Endothelial cell of umbilical vein (primary cell): ENCODE data around the gene GDPD3. TPM values are rescaled to one million over a fixed set of nuclear protein-coding genes. Genes with fewer than 3 reads are reported as not detected.
A peak's percentile ranks its signal among the peaks of the same experiment; 100 is the strongest.

ENCODE experiments used
- BruUV-seq: library from RNA; stranded (reverse); fragments of 400-500 nt; replicated peaks from 2 replicates; lab custom pipeline; 2021; lab: Mats Ljungman, UMichigan
- CTCF ChIA-PET: fragments of 300-600, 350-600 bp; sonication (Branson Sonifier 250); formaldehyde crosslinking; loops from one replicate; lab custom pipeline; 2021; ENCODE audit warnings: antibody characterized with exemption, inconsistent platforms; lab: Charles Lee
- POLR2A ChIA-PET: fragments of 300-600, 350-600 bp; sonication (Branson Sonifier 250); formaldehyde crosslinking; loops from one replicate; lab custom pipeline; 2021; ENCODE audit warnings: antibody characterized with exemption, inconsistent platforms; lab: Charles Lee
- DNase-seq: peaks from one replicate; pipeline ENCODE4 v3.0.0-alpha.2; 2011; ENCODE audit warnings: low read depth, low spot score
- FAIRE-seq: peaks from 2 replicates; lab custom pipeline; 2011; peaks lifted over from hg19 to GRCh38; lab: Jason Lieb, UNC
- H2AFZ ChIP-seq: 2 replicates; pipeline ENCODE4 v1.6.0; 2012; ENCODE audit warnings: low read depth, low read length, control low read depth, inconsistent platforms
- H3K27ac ChIP-seq: 2 replicates; pipeline ENCODE4 v1.5.1; 2011; ENCODE audit warnings: low read depth, mild to moderate bottlenecking, control low read depth, low read length, moderate library complexity; ENCODE audit not compliant: insufficient read depth
- H3K27me3 ChIP-seq, 2 experiments: 2 replicates each; pipeline versions ENCODE4 v1.6.0 to v1.6.1; 2011; ENCODE audit warnings: low read length in 2 of 2, mixed read lengths in 1 of 2; ENCODE audit not compliant: control insufficient read depth in 2 of 2, insufficient read depth in 2 of 2
- H3K36me3 ChIP-seq, 2 experiments: 2 replicates in 1 of 2; 3 replicates in 1 of 2; pipeline ENCODE4 v1.5.1; 2011; ENCODE audit warnings: low read length in 2 of 2, mild to moderate bottlenecking in 1 of 2, moderate library complexity in 1 of 2; ENCODE audit not compliant: control insufficient read depth in 2 of 2, insufficient read depth in 2 of 2; ENCODE audit errors: extremely low read depth in 1 of 2
- H3K4me1 ChIP-seq: 3 replicates; pipeline ENCODE4 v1.5.1; 2011; ENCODE audit warnings: mild to moderate bottlenecking, low read length; ENCODE audit not compliant: control insufficient read depth, insufficient read depth; ENCODE audit errors: extremely low read depth
- H3K4me2 ChIP-seq: 2 replicates; pipeline ENCODE4 v1.6.1; 2011; ENCODE audit warnings: low read length, control low read depth, mixed read lengths; ENCODE audit not compliant: insufficient read depth
- H3K4me3 ChIP-seq, 3 experiments: fragments of 200-600 bp in 1 of 3; sonication (generic), shearing (Covaris generic) in 1 of 3; replicated peaks in 1 of 3; 2 replicates each; pipeline ENCODE4 v1.5.1; 2011 to 2016; ENCODE audit warnings: control low read depth in 3 of 3, low read length in 3 of 3, mild to moderate bottlenecking in 2 of 3, inconsistent platforms in 1 of 3, low read depth in 1 of 3, moderate library complexity in 1 of 3; ENCODE audit not compliant: insufficient read depth in 1 of 3
- H3K79me2 ChIP-seq: 2 replicates; pipeline ENCODE4 v1.6.0; 2012; ENCODE audit warnings: low read length, inconsistent platforms; ENCODE audit not compliant: control insufficient read depth, insufficient read depth
- H3K9ac ChIP-seq: replicated peaks from 2 replicates; pipeline ENCODE3; 2011; ENCODE audit warnings: low read length, control low read depth; ENCODE audit not compliant: insufficient read depth; ENCODE audit errors: extremely low read depth
- H3K9me1 ChIP-seq: replicated peaks from 3 replicates; pipeline ENCODE4 v1.6.0; 2011; ENCODE audit warnings: mild to moderate bottlenecking, low read length; ENCODE audit not compliant: control insufficient read depth, insufficient read depth; ENCODE audit errors: extremely low read depth
- H3K9me3 ChIP-seq: replicated peaks from 2 replicates; pipeline ENCODE4 v1.5.1; 2012; ENCODE audit warnings: low read length, inconsistent platforms; ENCODE audit not compliant: control insufficient read depth, insufficient read depth
- H4K20me1 ChIP-seq: replicated peaks from 2 replicates; pipeline ENCODE3; 2011; ENCODE audit warnings: mild to moderate bottlenecking, low read length; ENCODE audit not compliant: control insufficient read depth, insufficient read depth; ENCODE audit errors: extremely low read depth
- CTCF ChIP-seq, 2 donors: IDR thresholded peaks; 1 replicate in 1 of 2; 2 replicates in 1 of 2; pipeline ENCODE4 v1.5.1; 2011; ENCODE audit warnings: low read length in 2 of 2, mild to moderate bottlenecking in 2 of 2, moderate library complexity in 2 of 2, control low read depth in 1 of 2, inconsistent platforms in 1 of 2, low read depth in 1 of 2; ENCODE audit not compliant: insufficient read depth in 1 of 2; ENCODE audit errors: extremely low read depth in 1 of 2
- EZH2 ChIP-seq: IDR thresholded peaks from 2 replicates; pipeline ENCODE4 v1.6.1; 2012; ENCODE audit warnings: borderline replicate concordance, low read depth, mild to moderate bottlenecking, moderate library complexity, low read length, inconsistent platforms; ENCODE audit not compliant: severe bottlenecking
- JUN ChIP-seq: IDR thresholded peaks from 2 replicates; pipeline ENCODE4 v1.6.1; 2011; ENCODE audit warnings: borderline replicate concordance, low read depth; ENCODE audit not compliant: insufficient read length, insufficient read depth
- MYC ChIP-seq: IDR thresholded peaks from one replicate; pipeline ENCODE4 v1.6.1; 2011; ENCODE audit warnings: mild to moderate bottlenecking, low read depth, low read length
- POLR2A ChIP-seq: IDR thresholded peaks from 2 replicates; pipeline ENCODE4 v1.6.1; 2012; ENCODE audit warnings: low read depth, mild to moderate bottlenecking, control low read depth, low read length
- POLR2AphosphoS5 ChIP-seq: IDR thresholded peaks from 2 replicates; pipeline ENCODE4 v1.6.1; 2012; ENCODE audit warnings: low read depth, mild to moderate bottlenecking, control low read depth, low read length, moderate library complexity; ENCODE audit not compliant: insufficient read depth
- dilution Hi-C: fragments of 300-500 bp; cut with MboI; formaldehyde crosslinking; loops from one replicate; pipeline ENCODE4 v1.15.0; 2019; ENCODE audit warnings: low sequenced_read_pairs; ENCODE audit not compliant: extremely low pct_ligation_motif_present
- intact Hi-C: fragments of 100-400 bp; cut with micrococcal nuclease; formaldehyde crosslinking; loops from one replicate; pipeline ENCODE4 v1.10.0; 2022
- polyA plus RNA-seq, 4 experiments: library from polyadenylated mRNA; depleted of rRNA in 3 of 4; stranded (reverse) in 3 of 4; unstranded in 1 of 4; fragments of >200 nt; gene quantifications; 2 replicates each; pipeline versions ENCODE4 v1.2.1 to v1.2.3, GENCODE V29; 2011 to 2012; ENCODE audit warnings: missing spikeins in 1 of 4
- total RNA-seq: library from RNA; stranded (reverse); gene quantifications from 2 replicates; pipeline ENCODE4 v1.2.3, GENCODE V29; 2021
- TF ChIP-seq, protein P1 (sequence below): IDR thresholded peaks from 2 replicates; pipeline ENCODE4 v1.6.1; 2011; ENCODE audit not compliant: insufficient read depth, insufficient read length

The GDPD3 gene
- total and polyA plus RNA-seq, 2 donors (not counting 3 experiments of a cell fraction or from before 2014, with no cell fraction given): 8.0 to 18.6 TPM

DNA sequence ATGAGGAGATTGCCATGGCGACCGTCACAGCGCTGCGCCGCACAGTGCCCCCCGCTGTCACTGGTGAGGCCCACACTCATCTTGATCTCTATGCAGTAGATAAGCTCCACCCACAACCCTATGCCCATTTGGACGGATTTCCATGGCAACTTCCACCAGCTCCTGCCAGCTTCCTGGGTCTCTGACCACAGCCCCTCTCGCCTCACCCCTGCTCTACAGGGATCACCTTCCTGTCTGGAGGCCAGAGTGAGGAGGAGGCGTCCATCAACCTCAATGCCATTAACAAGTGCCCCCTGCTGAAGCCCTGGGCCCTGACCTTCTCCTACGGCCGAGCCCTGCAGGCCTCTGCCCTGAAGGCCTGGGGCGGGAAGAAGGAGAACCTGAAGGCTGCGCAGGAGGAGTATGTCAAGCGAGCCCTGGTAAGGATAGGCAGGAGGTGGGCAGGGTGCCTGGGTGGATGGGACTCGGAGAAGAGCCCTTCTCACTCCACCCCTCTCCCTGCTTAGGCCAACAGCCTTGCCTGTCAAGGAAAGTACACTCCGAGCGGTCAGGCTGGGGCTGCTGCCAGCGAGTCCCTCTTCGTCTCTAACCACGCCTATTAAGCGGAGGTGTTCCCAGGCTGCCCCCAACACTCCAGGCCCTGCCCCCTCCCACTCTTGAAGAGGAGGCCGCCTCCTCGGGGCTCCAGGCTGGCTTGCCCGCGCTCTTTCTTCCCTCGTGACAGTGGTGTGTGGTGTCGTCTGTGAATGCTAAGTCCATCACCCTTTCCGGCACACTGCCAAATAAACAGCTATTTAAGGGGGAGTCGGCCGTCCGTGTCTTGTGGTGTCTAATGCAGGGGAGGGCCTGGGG lies 43.5 kb downstream of the GDPD3 start:
- dilution Hi-C loops (no loop called here), intact Hi-C loops (no loop called here)
- no peak overlapping the region for H2AFZ ChIP-seq
- no peaks in the 10 kb centered on the region for H4K20me1 ChIP-seq
- no peak overlapping the region for H3K4me2 ChIP-seq
- peaks cover 14% of the 10 kb centered on the region for H3K4me1 ChIP-seq
- no peaks in the 10 kb centered on the region for H3K27me3 ChIP-seq
- FAIRE-seq: no peak
- H3K9me1 ChIP-seq: no peaks in the 10 kb centered on the region
- TF ChIP-seq JUN (no peak), POLR2AphosphoS5 (no peak), CTCF (IDR thresholded peaks at IDR 0.05; ENCODE audit: extremely low read depth in 1 of 2, insufficient read depth in 1 of 2, low read depth in 1 of 2, low read length in 2 of 2) (no peak), EZH2 (no peak), MYC (no peak), POLR2A (no peak)
- TF ChIP-seq, protein P1, sequence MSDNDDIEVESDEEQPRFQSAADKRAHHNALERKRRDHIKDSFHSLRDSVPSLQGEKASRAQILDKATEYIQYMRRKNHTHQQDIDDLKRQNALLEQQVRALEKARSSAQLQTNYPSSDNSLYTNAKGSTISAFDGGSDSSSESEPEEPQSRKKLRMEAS: no peak
- TSS peak; percentile 6 for BruUV-seq
- no peak overlapping the region for H3K27ac ChIP-seq
- ChIA-PET POLR2A (interaction anchor here (0.5 to 0.8 kb wide), 2 partner anchors 22 to 111 kb away, joined by 5 to 8 read pairs; partner anchors contain the start of gene TBX6), CTCF (interaction anchor here (0.9 kb wide), 1 partner anchor 23 kb away, joined by 3 read pairs; no protein-coding TSS in a partner anchor)
- peaks cover 46% of the 10 kb centered on the region for H3K79me2 ChIP-seq
- H3K36me3 ChIP-seq: peaks cover 24 to 42% of the 10 kb centered on the region in 2 experiments
- no peak overlapping the region for H3K9ac ChIP-seq
- H3K9me3 ChIP-seq: no peaks in the 10 kb centered on the region
- no peak overlapping the region for H3K4me3 ChIP-seq
- DNase-seq: no peak
